Peyer's patch (tissue), 4 donors: ENCODE data around the gene CHP2. TPM values are rescaled to one million over a fixed set of nuclear protein-coding genes. Genes with fewer than 3 reads are reported as not detected.

Experiments used
- DNase-seq, 3 donors: peaks; one replicate each; pipeline ENCODE4 v3.0.0-alpha.2; 2017 to 2019
- H3K27ac ChIP-seq, 4 donors: fragments of 200-600 bp; sonication (generic); one replicate each; pipeline ENCODE4 v1.5.1; 2016 to 2019
- H3K27me3 ChIP-seq, 2 donors: fragments of 200-600 bp; sonication (generic); one replicate each; pipeline ENCODE4 v1.5.1; 2019
- H3K36me3 ChIP-seq, 3 donors: fragments of 200-600 bp; sonication (generic); one replicate each; pipeline ENCODE4 v1.5.1; 2016 to 2019
- H3K4me1 ChIP-seq, 4 donors: fragments of 200-600 bp; sonication (generic); one replicate each; pipeline ENCODE4 v1.5.1; 2016 to 2019
- H3K4me3 ChIP-seq, 4 donors: fragments of 200-600 bp; sonication (generic); 1 replicate in 3 of 4; 2 replicates in 1 of 4; pipeline ENCODE4 v1.5.1; 2016 to 2019; ENCODE audit warnings: mild to moderate bottlenecking in 1 of 4
- H3K9me3 ChIP-seq, 4 donors: fragments of 200-600 bp; sonication (generic); one replicate each; pipeline ENCODE4 v1.5.1; 2016 to 2019; ENCODE audit warnings: mild to moderate bottlenecking in 1 of 4
- CTCF ChIP-seq, 6 experiments: fragments of 450-650 bp in 4 of 6; fragments of 200-600 bp in 2 of 6; sonication (generic) in 1 of 6; IDR thresholded peaks; one replicate each; pipeline ENCODE4 v1.5.1; 2017 to 2019; ENCODE audit warnings: antibody characterized with exemption in 6 of 6, mild to moderate bottlenecking in 3 of 6, moderate library complexity in 1 of 6
- POLR2A ChIP-seq, 2 donors: fragments of 450-650 bp; IDR thresholded peaks; one replicate each; pipeline ENCODE4 v1.5.1; 2017; ENCODE audit warnings: antibody characterized with exemption in 2 of 2, mild to moderate bottlenecking in 2 of 2, moderate library complexity in 2 of 2
- total RNA-seq, 4 donors: library from RNA; depleted of rRNA; stranded (reverse); fragments of >200 nt; gene quantifications; one replicate each; pipeline ENCODE4 v1.1.0, GENCODE V29; 2016

CHP2 gene
- total RNA-seq, 4 donors from 2014 or later = 85.0 to 257 (median 166) TPM

GRCh38 chr16:23768581-23768980 lies 13.8 kb downstream of the CHP2 start:
- peak in 1 of 3 donors; percentile 75 for DNase-seq
- no peaks in the 10 kb centered on the region for H3K36me3 ChIP-seq
- H3K27me3 ChIP-seq = no peaks in the 10 kb centered on the region
- H3K4me3 ChIP-seq = no peak overlapping the region
- TF ChIP-seq POLR2A (IDR thresholded peaks at IDR 0.05) = no peak
- TF ChIP-seq CTCF (IDR thresholded peaks at IDR 0.05) = no peak
- H3K4me1 ChIP-seq = no peaks in the 10 kb centered on the region
- H3K27ac ChIP-seq = peak overlapping the region in 1 of 4 donors; percentile 45
- H3K9me3 ChIP-seq = no peaks in the 10 kb centered on the region

- TF ChIP-seq POLR2A (IDR thresholded peaks at IDR 0.05) = no peak
- Histone ChIP-seq H3K4me1 (no peaks in the 10 kb centered on the region), H3K27me3 (no peaks in the 10 kb centered on the region), H3K9me3 (no peaks in the 10 kb centered on the region), H3K27ac (no peak overlapping the region), H3K4me3 (no peak overlapping the region), H3K36me3 (no peaks in the 10 kb centered on the region)
- DNase-seq = no peak
Observed at GRCh38 chr16:23771027-23771426, 16.2 kb downstream of the CHP2 start.

- Histone ChIP-seq H3K4me1 (no peaks in the 10 kb centered on the region), H3K36me3 (no peaks in the 10 kb centered on the region), H3K9me3 (no peaks in the 10 kb centered on the region), H3K4me3 (no peak overlapping the region), H3K27ac (no peak overlapping the region), H3K27me3 (no peaks in the 10 kb centered on the region)
- no peak for DNase-seq
- no peak for TF ChIP-seq CTCF (IDR thresholded peaks at IDR 0.05)
Observed at GRCh38 chr16:23771642-23772041, 16.8 kb downstream of the CHP2 start.

- no peak overlapping the region for H3K4me3 ChIP-seq
- no peaks in the 10 kb centered on the region for H3K4me1 ChIP-seq
- H3K27ac ChIP-seq = no peak overlapping the region
- DNase-seq = no peak
- TF ChIP-seq POLR2A (IDR thresholded peaks at IDR 0.05) (no peak), CTCF (IDR thresholded peaks at IDR 0.05) (no peak)
- no peaks in the 10 kb centered on the region for H3K9me3 ChIP-seq
- H3K36me3 ChIP-seq = no peaks in the 10 kb centered on the region
- H3K27me3 ChIP-seq = no peaks in the 10 kb centered on the region
Observed at GRCh38 chr16:23773339-23773738, 18.5 kb downstream of the CHP2 start.

- no peak overlapping the region for H3K27ac ChIP-seq
- H3K9me3 ChIP-seq = no peaks in the 10 kb centered on the region
- no peak overlapping the region for H3K4me3 ChIP-seq
- peaks cover 0 to 7% (median 0%) of the 10 kb centered on the region in 4 donors for H3K4me1 ChIP-seq
- no peak for TF ChIP-seq POLR2A (IDR thresholded peaks at IDR 0.05)
- no peak for TF ChIP-seq CTCF (IDR thresholded peaks at IDR 0.05)
- DNase-seq = no peak
- no peaks in the 10 kb centered on the region for H3K36me3 ChIP-seq
- H3K27me3 ChIP-seq = no peaks in the 10 kb centered on the region
Observed at GRCh38 chr16:23781176-23781575, 26.4 kb downstream of the CHP2 start.

GRCh38 chr16:23784811-23785447 lies 30.1 kb downstream of the CHP2 start:
- Histone ChIP-seq H3K27ac (no peak overlapping the region), H3K36me3 (no peaks in the 10 kb centered on the region), H3K4me1 (peaks cover 0 to 7% (median 0%) of the 10 kb centered on the region in 4 donors), H3K4me3 (no peak overlapping the region), H3K9me3 (no peaks in the 10 kb centered on the region), H3K27me3 (no peaks in the 10 kb centered on the region)
- no peak for DNase-seq
- TF ChIP-seq POLR2A (IDR thresholded peaks at IDR 0.05) (no peak), CTCF (IDR thresholded peaks at IDR 0.05) (no peak)
